Measurements from ENCODE around the gene FRG2. TPM values are rescaled to one million over a fixed set of nuclear protein-coding genes. Genes with fewer than 3 reads are reported as not detected.
"Not testable (repeated sequence)": the region's sequence is repeated elsewhere in the genome, so short reads cannot be mapped to it uniquely, and the experiment has no call there.

The FRG2 gene
- total RNA-seq, 2 donors from 2014 or later = not detected

- Histone ChIP-seq H3K27me3 (peaks cover 10 to 24% of the 10 kb centered on the region in 2 donors), H3K4me1 (peaks cover 0 to 32% of the 10 kb centered on the region in 2 donors), H3K4me3 (peak overlapping the region in 1 of 2 donors; percentile 9), H3K36me3 (no peaks in the 10 kb centered on the region), H3K9me3 (peaks cover 0 to 6% of the 10 kb centered on the region in 2 donors), H3K27ac (no peak overlapping the region)
- TF ChIP-seq, protein P1, sequence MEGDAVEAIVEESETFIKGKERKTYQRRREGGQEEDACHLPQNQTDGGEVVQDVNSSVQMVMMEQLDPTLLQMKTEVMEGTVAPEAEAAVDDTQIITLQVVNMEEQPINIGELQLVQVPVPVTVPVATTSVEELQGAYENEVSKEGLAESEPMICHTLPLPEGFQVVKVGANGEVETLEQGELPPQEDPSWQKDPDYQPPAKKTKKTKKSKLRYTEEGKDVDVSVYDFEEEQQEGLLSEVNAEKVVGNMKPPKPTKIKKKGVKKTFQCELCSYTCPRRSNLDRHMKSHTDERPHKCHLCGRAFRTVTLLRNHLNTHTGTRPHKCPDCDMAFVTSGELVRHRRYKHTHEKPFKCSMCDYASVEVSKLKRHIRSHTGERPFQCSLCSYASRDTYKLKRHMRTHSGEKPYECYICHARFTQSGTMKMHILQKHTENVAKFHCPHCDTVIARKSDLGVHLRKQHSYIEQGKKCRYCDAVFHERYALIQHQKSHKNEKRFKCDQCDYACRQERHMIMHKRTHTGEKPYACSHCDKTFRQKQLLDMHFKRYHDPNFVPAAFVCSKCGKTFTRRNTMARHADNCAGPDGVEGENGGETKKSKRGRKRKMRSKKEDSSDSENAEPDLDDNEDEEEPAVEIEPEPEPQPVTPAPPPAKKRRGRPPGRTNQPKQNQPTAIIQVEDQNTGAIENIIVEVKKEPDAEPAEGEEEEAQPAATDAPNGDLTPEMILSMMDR (IDR thresholded peaks at IDR 0.05) = no peak
- no peak for DNase-seq (ENCODE audit: low spot score)
These were observed 10.4 kb downstream of the FRG2 start for GRCh38 chr4:190016369-190017289.

DNA sequence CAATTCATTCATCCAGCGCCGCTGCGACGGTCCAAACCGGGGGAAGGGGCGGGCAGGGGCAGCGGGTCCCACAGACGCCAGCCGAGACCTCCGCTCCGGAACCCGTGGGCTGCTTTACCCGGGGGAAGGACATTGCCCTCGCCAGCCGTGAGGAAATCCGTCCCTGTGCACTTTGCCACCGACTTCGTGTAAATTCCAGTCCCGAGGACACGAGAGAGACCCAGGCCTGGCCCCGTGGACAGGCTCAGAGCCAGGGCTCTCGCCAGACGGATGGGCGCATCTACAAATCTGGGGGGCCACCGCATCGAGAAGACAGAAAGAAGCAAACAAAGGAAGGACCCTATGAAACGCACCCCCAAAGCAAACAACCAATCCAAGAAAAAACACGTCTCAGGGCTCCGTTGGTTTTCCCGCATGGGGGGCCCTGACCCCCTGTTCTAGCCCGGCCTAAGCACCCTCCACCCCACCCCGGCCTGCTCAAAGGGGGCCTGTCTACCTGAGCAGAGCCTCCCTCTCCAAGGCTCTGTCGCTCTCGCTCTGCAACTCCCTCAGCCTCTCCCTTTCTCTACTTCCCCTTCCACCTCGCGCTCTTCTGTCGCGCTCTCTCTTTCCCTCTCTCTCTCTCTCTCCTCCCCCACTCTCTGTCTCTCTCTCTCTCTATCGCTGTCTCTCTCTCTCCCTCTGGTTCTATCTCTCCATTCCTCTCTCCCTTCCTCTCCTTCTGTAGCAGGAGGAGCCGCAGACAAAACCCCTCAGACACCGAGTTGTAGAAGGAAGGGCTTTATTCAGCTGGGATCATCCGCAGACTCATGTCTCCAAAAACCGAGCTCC is 11.3 kb downstream of the FRG2 start:
- TF ChIP-seq, protein P1 (IDR thresholded peaks at IDR 0.05) = no peak
- Histone ChIP-seq H3K9me3 (peaks cover 0 to 6% of the 10 kb centered on the region in 2 donors), H3K27me3 (peaks cover 10 to 19% of the 10 kb centered on the region in 2 donors), H3K36me3 (no peaks in the 10 kb centered on the region), H3K27ac (no peak overlapping the region), H3K4me3 (no peak overlapping the region), H3K4me1 (peaks cover 0 to 25% of the 10 kb centered on the region in 2 donors)
- no peak for DNase-seq (ENCODE audit: low spot score)

GRCh38 chr4:190014771-190015537 is 12.1 kb downstream of the FRG2 start:
- no peaks in the 10 kb centered on the region for H3K36me3 ChIP-seq
- peak overlapping the region in 1 of 2 donors; percentile 39 for H3K4me3 ChIP-seq
- peaks cover 0 to 6% of the 10 kb centered on the region in 2 donors for H3K9me3 ChIP-seq
- no peak for DNase-seq (ENCODE audit: low spot score)
- no peak overlapping the region for H3K27ac ChIP-seq
- TF ChIP-seq, protein P1 (IDR thresholded peaks at IDR 0.05) = no peak
- H3K4me1 ChIP-seq = peaks cover 0 to 25% of the 10 kb centered on the region in 2 donors
- H3K27me3 ChIP-seq = peaks cover 10 to 16% of the 10 kb centered on the region in 2 donors

GRCh38 chr4:189989941-189990340 is 37.1 kb downstream of the FRG2 start:
- not testable (repeated sequence) for H3K4me1 ChIP-seq; H3K36me3 ChIP-seq; H3K9me3 ChIP-seq; DNase-seq (ENCODE audit: low spot score); H3K4me3 ChIP-seq; H3K27ac ChIP-seq; H3K27me3 ChIP-seq

DNA sequence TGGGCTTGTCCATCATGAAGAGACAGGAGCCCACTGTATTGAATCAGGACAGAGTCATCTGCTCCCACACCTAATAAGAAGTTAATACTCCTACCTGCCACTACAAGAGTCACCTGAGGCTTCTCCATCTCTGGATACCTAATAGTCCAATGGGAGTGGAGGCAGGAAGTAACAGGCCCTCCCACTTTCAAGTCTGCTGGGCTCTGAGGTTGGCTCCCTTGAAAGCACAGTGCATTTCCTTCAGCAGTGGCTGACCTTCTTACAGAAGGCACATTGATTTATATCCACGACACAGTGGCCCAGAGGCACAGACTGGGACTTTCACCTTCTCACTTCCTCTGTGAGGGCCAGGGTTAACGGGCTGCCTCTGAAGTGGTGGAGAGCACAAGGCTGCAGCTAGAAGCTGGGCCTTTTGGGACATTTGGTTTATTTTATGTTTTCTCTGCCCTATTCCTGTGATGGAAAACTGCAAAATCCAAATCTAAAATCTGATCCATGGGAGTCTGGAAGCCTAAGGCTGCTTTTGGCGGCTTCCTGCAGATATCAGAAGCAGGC is 38.1 kb downstream of the FRG2 start:
- TF ChIP-seq, protein P1 (IDR thresholded peaks at IDR 0.05) = no peak
- Histone ChIP-seq H3K27ac (no peak overlapping the region), H3K27me3 (no peaks in the 10 kb centered on the region), H3K4me1 (no peaks in the 10 kb centered on the region), H3K9me3 (no peaks in the 10 kb centered on the region), H3K36me3 (no peaks in the 10 kb centered on the region), H3K4me3 (no peak overlapping the region)
- no peak for DNase-seq (ENCODE audit: low spot score)

DNA sequence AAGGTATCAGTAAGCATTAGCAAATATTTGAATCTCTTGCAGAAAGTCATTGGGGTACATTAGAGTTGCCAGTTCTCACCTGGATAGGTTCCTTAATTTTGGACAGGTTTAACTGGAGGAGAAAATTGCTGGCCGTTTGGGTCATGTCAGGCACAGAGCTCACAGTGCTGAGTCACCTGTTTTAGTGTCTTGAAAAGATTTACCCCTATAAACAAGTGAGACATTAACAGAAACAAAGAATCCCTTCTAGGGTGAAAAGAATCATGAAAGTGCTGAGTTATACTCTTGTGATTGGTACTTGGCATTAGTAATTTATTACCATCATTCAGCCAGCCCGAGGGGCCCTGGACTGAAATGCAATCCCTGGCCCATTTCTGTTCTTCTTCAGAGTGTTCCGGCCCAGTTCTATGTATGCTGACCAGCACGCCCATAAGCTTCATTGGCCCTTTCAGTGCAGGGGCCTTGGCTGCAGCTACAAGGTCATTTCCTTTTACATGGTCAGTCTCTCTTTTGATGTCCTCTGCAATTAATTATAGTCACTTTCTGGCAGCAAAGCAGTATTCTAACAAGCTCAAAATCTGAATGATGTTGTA is 41.3 kb downstream of the FRG2 start:
- not testable (repeated sequence) for H3K4me1 ChIP-seq; H3K4me3 ChIP-seq; DNase-seq (ENCODE audit: low spot score); H3K36me3 ChIP-seq; H3K9me3 ChIP-seq; H3K27ac ChIP-seq; H3K27me3 ChIP-seq

GRCh38 chr4:189984661-189985060 is 42.4 kb downstream of the FRG2 start:
- not testable (repeated sequence) for H3K27me3 ChIP-seq; DNase-seq (ENCODE audit: low spot score); H3K36me3 ChIP-seq; H3K27ac ChIP-seq; H3K4me1 ChIP-seq; H3K9me3 ChIP-seq; H3K4me3 ChIP-seq

GRCh38 chr4:189983916-189984526 is 43.0 kb downstream of the FRG2 start:
- not testable (repeated sequence) for H3K4me1 ChIP-seq; DNase-seq (ENCODE audit: low spot score); H3K36me3 ChIP-seq; H3K27me3 ChIP-seq; H3K9me3 ChIP-seq; H3K4me3 ChIP-seq; H3K27ac ChIP-seq

All from right atrium auricular region (tissue), 2 donors.